Smooth muscle cell (in vitro differentiated cells): ENCODE results near the gene EML1. TPM values are rescaled to one million over a fixed set of nuclear protein-coding genes. Genes with fewer than 3 reads are reported as not detected.

Source experiments
- DNase-seq: peaks from one replicate; lab custom pipeline; 2025; ENCODE audit not compliant: unreplicated experiment; lab: John Stamatoyannopoulos, UW
- H2AFZ ChIP-seq: fragments of 200-600 bp; sonication (generic); 2 replicates; pipeline ENCODE4 v1.6.0; 2016; ENCODE audit warnings: antibody characterized with exemption, low read depth, mild to moderate bottlenecking
- H3F3A ChIP-seq: fragments of 200-600 bp; sonication (generic); 2 replicates; pipeline ENCODE4 v1.6.0; 2017; ENCODE audit warnings: antibody characterized with exemption, low read depth
- H3K27ac ChIP-seq: fragments of 200-600 bp; sonication (generic); 2 replicates; pipeline ENCODE4 v1.5.1; 2016; ENCODE audit warnings: low read depth, mild to moderate bottlenecking
- H3K27me3 ChIP-seq: fragments of 200-600 bp; sonication (generic); 2 replicates; pipeline ENCODE4 v1.6.1; 2016; ENCODE audit warnings: low read depth, mild to moderate bottlenecking
- H3K36me3 ChIP-seq: fragments of 200-600 bp; sonication (generic); 2 replicates; pipeline ENCODE4 v1.5.1; 2016; ENCODE audit warnings: low read depth
- H3K4me1 ChIP-seq: fragments of 200-600 bp; sonication (generic); 2 replicates; pipeline ENCODE4 v1.5.1; 2016; ENCODE audit warnings: low read depth
- H3K4me2 ChIP-seq: fragments of 200-600 bp; sonication (generic); 2 replicates; pipeline ENCODE4 v1.6.0; 2016; ENCODE audit warnings: mild to moderate bottlenecking
- H3K4me3 ChIP-seq: fragments of 200-600 bp; sonication (generic); 2 replicates; pipeline ENCODE4 v1.5.1; 2016; ENCODE audit warnings: mild to moderate bottlenecking
- H3K79me2 ChIP-seq: fragments of 200-600 bp; sonication (generic); 2 replicates; pipeline ENCODE4 v1.6.0; 2016; ENCODE audit warnings: low read depth, mild to moderate bottlenecking
- H3K9ac ChIP-seq: fragments of 200-600 bp; sonication (generic); 2 replicates; pipeline ENCODE4 v1.6.0; 2016; ENCODE audit warnings: low read depth
- H3K9me3 ChIP-seq: fragments of 200-600 bp; sonication (generic); replicated peaks from 2 replicates; pipeline ENCODE4 v1.5.1; 2016; ENCODE audit warnings: low read depth
- H4K20me1 ChIP-seq: fragments of 200-600 bp; sonication (generic); 2 replicates; pipeline ENCODE4 v1.6.0; 2016; ENCODE audit warnings: low read depth
- CTCF ChIP-seq: fragments of 200-600 bp; sonication (generic); IDR thresholded peaks from 2 replicates; pipeline ENCODE4 v1.5.1; 2017; ENCODE audit warnings: borderline replicate concordance, mild to moderate bottlenecking, antibody characterized with exemption; ENCODE audit not compliant: insufficient read depth, poor library complexity, severe bottlenecking
- WGBS: methylation state at CpG from one replicate; pipeline ENCODE4 v1.1.7; 2016; ENCODE audit warnings: low lambda C conversion rate; 5-methylcytosine and 5-hydroxymethylcytosine counted together
- polyA plus RNA-seq: library from polyadenylated mRNA; unstranded; fragments of >200 nt; fragmentation: Nextera tagmentation; extraction: Ambion mirVana; gene quantifications from 2 replicates; pipeline ENCODE4 v1.2.1, GENCODE V29; 2016
- total RNA-seq: library from RNA; depleted of rRNA; stranded (reverse); fragments of >200 nt; gene quantifications from 2 replicates; pipeline ENCODE4 v1.2.3, GENCODE V29; 2014

EML1 gene
- total and polyA plus RNA-seq, 2 experiments from 2014 or later: 13.0 to 31.2 TPM

GRCh38 chr14:99785426-99785825, 7.8 kb upstream of the EML1 start:
- TF ChIP-seq CTCF: no peak
- Histone ChIP-seq H3F3A (no peaks in the 10 kb centered on the region), H3K4me1 (no peaks in the 10 kb centered on the region), H2AFZ (no peak overlapping the region), H3K4me2 (no peak overlapping the region), H3K79me2 (no peaks in the 10 kb centered on the region), H3K27ac (no peak overlapping the region), H3K36me3 (no peaks in the 10 kb centered on the region), H3K4me3 (no peak overlapping the region), H4K20me1 (no peaks in the 10 kb centered on the region), H3K9me3 (no peaks in the 10 kb centered on the region), H3K27me3 (no peaks in the 10 kb centered on the region), H3K9ac (no peak overlapping the region)
- 93% methylated on average over 9 of the region's 9 CpGs for WGBS
- no peak for DNase-seq

GRCh38 chr14:99786511-99786989, 6.7 kb upstream of the EML1 start:
- no peak for DNase-seq
- H3F3A ChIP-seq: peaks cover under 1% of the 10 kb centered on the region
- no peaks in the 10 kb centered on the region for H3K4me1 ChIP-seq
- no peaks in the 10 kb centered on the region for H3K79me2 ChIP-seq
- H2AFZ ChIP-seq: no peak overlapping the region
- no peaks in the 10 kb centered on the region for H4K20me1 ChIP-seq
- 96% methylated on average over 8 of the region's 8 CpGs for WGBS
- H3K27me3 ChIP-seq: no peaks in the 10 kb centered on the region
- TF ChIP-seq CTCF: no peak
- no peak overlapping the region for H3K4me2 ChIP-seq
- no peak overlapping the region for H3K27ac ChIP-seq
- H3K9ac ChIP-seq: no peak overlapping the region
- no peak overlapping the region for H3K4me3 ChIP-seq
- no peaks in the 10 kb centered on the region for H3K9me3 ChIP-seq
- H3K36me3 ChIP-seq: no peaks in the 10 kb centered on the region

GRCh38 chr14:99788713-99789112, 4.5 kb upstream of the EML1 start:
- no peak for DNase-seq
- no peak overlapping the region for H3K4me3 ChIP-seq
- peaks cover 12% of the 10 kb centered on the region for H3F3A ChIP-seq
- no peak overlapping the region for H3K9ac ChIP-seq
- no peaks in the 10 kb centered on the region for H3K79me2 ChIP-seq
- H3K4me1 ChIP-seq: peaks cover 3% of the 10 kb centered on the region
- no peak for TF ChIP-seq CTCF
- H3K4me2 ChIP-seq: no peak overlapping the region
- no peaks in the 10 kb centered on the region for H3K36me3 ChIP-seq
- no peaks in the 10 kb centered on the region for H4K20me1 ChIP-seq
- H3K27ac ChIP-seq: no peak overlapping the region
- H3K9me3 ChIP-seq: no peaks in the 10 kb centered on the region
- no peaks in the 10 kb centered on the region for H3K27me3 ChIP-seq
- no peak overlapping the region for H2AFZ ChIP-seq
- WGBS: 97% methylated on average over 6 of the region's 6 CpGs

GRCh38 chr14:99789581-99789980, 3.6 kb upstream of the EML1 start:
- no peaks in the 10 kb centered on the region for H3K9me3 ChIP-seq
- no peak for TF ChIP-seq CTCF
- no peaks in the 10 kb centered on the region for H3K27me3 ChIP-seq
- no peak overlapping the region for H3K4me2 ChIP-seq
- no peak overlapping the region for H2AFZ ChIP-seq
- H3K27ac ChIP-seq: no peak overlapping the region
- WGBS: 89% methylated on average over 2 of the region's 2 CpGs
- H4K20me1 ChIP-seq: peaks cover 1% of the 10 kb centered on the region
- peaks cover 11% of the 10 kb centered on the region for H3K4me1 ChIP-seq
- H3K36me3 ChIP-seq: no peaks in the 10 kb centered on the region
- peaks cover 1% of the 10 kb centered on the region for H3K79me2 ChIP-seq
- no peak for DNase-seq
- no peak overlapping the region for H3K9ac ChIP-seq
- peaks cover 12% of the 10 kb centered on the region for H3F3A ChIP-seq
- no peak overlapping the region for H3K4me3 ChIP-seq
